Left ventricle myocardium superior (tissue), 1 donor: Measurements from ENCODE around the gene DLGAP3. TPM values are rescaled to one million over a fixed set of nuclear protein-coding genes. Genes with fewer than 3 reads are reported as not detected.
"Not testable (repeated sequence)": the region's sequence is repeated elsewhere in the genome, so short reads cannot be mapped to it uniquely, and the experiment has no call there.

Experiments used
- ATAC-seq: fragments of 200-7000 bp; cut with Tn5 transposase; one replicate; pipeline ENCODE4 v1.9.1; 2020; ENCODE audit warnings: mild to moderate bottlenecking, moderate library complexity
- DNase-seq: peaks from one replicate; pipeline ENCODE4 v3.0.0-alpha.2; 2020
- intact Hi-C: fragments of 100-400 bp; cut with micrococcal nuclease; formaldehyde crosslinking; loops from one replicate; pipeline ENCODE4 v1.11.0; 2022
- long read RNA-seq: library from polyadenylated mRNA; unstranded; transcript quantifications from one replicate; pipeline ENCODE4 v2.0.0, GENCODE V29; 2021
- total RNA-seq: library from RNA; stranded (reverse); fragmentation: NEBNext Ultra II Directional; extraction: Animal tissue kit (Norgen Biotek cat#: 25700); gene quantifications from one replicate; pipeline ENCODE4 v1.2.1, GENCODE V29; 2021
- donor health status: DM: no; HTN: yes; CAD: no; lungs with severe emphysema.

The DLGAP3 gene
- total RNA-seq, result 0.10 TPM
- long read RNA-seq, result 0 reads

GRCh38 chr1:34929497-34929852 is at the start of gene DLGAP3:
Gene DLGAP3 (minus strand): TSS chr1:34929650. CDS start chr1:34905383, 24,267 bp downstream.
- intact Hi-C loops, result no loop called here
- no peak for DNase-seq
- no peak for ATAC-seq

- ATAC-seq, result no peak
- no peak for DNase-seq
- intact Hi-C loops, result no loop called here
Observed at GRCh38 chr1:34978921-34979320, 49.5 kb upstream of the DLGAP3 start.

GRCh38 chr1:34977858-34978257 is 48.4 kb upstream of the DLGAP3 start:
- no peak for DNase-seq
- intact Hi-C loops, result no loop called here
- ATAC-seq, result no peak

GRCh38 chr1:34977210-34977471 is 47.7 kb upstream of the DLGAP3 start:
- intact Hi-C loops, result no loop called here
- DNase-seq (no peak), ATAC-seq (no peak)

- no peak for ATAC-seq
- intact Hi-C loops, result no loop called here
Observed at GRCh38 chr1:34976384-34977209, 47.1 kb upstream of the DLGAP3 start.

GRCh38 chr1:34975771-34976170 is 46.3 kb upstream of the DLGAP3 start:
- ATAC-seq, result no peak
- intact Hi-C loops, result no loop called here
- no peak for DNase-seq

More at GRCh38 chr1:34976384-34977209, 47.1 kb upstream of the DLGAP3 start:
- no peak for DNase-seq

GRCh38 chr1:34975338-34975737 is 45.9 kb upstream of the DLGAP3 start:
- no peak for DNase-seq
- no peak for ATAC-seq
- intact Hi-C loops, result no loop called here

GRCh38 chr1:34974626-34975025 is 45.2 kb upstream of the DLGAP3 start:
- DNase-seq (no peak), ATAC-seq (no peak)
- intact Hi-C loops, result no loop called here

- no peak for ATAC-seq
Observed at GRCh38 chr1:34973326-34973725, 43.9 kb upstream of the DLGAP3 start.

GRCh38 chr1:34970829-34971228 is 41.4 kb upstream of the DLGAP3 start:
- intact Hi-C loops, result no loop called here
- no peak for ATAC-seq
- DNase-seq, result no peak

More at GRCh38 chr1:34973326-34973725, 43.9 kb upstream of the DLGAP3 start:
- intact Hi-C loops, result no loop called here
- DNase-seq, result no peak

- ATAC-seq, result no peak
- intact Hi-C loops, result no loop called here
Observed at GRCh38 chr1:34970220-34970735, 40.8 kb upstream of the DLGAP3 start.

GRCh38 chr1:34968297-34968696 is 38.8 kb upstream of the DLGAP3 start:
- ATAC-seq, DNase-seq, intact Hi-C loops: not testable (repeated sequence)

More at GRCh38 chr1:34970220-34970735, 40.8 kb upstream of the DLGAP3 start:
- no peak for DNase-seq

- DNase-seq, ATAC-seq, intact Hi-C loops: not testable (repeated sequence)
Observed at GRCh38 chr1:34967672-34968071, 38.2 kb upstream of the DLGAP3 start.

GRCh38 chr1:34965597-34965996 is 36.1 kb upstream of the DLGAP3 start:
- intact Hi-C loops, result no loop called here
- no peak for ATAC-seq
- DNase-seq, result no peak

GRCh38 chr1:34950428-34950827 is 21.0 kb upstream of the DLGAP3 start:
- intact Hi-C loops, result no loop called here
- no peak for DNase-seq
- ATAC-seq, result no peak

- DNase-seq, ATAC-seq, intact Hi-C loops: not testable (repeated sequence)
Observed at GRCh38 chr1:34948739-34949138, 19.3 kb upstream of the DLGAP3 start.

GRCh38 chr1:34947641-34948314 is 18.3 kb upstream of the DLGAP3 start:
- ATAC-seq, intact Hi-C loops, DNase-seq: not testable (repeated sequence)

- no peak for DNase-seq
- intact Hi-C loops, result no loop called here
- ATAC-seq, result no peak
Observed at GRCh38 chr1:34946211-34946610, 16.8 kb upstream of the DLGAP3 start.

GRCh38 chr1:34941798-34942197 is 12.3 kb upstream of the DLGAP3 start:
- ATAC-seq, DNase-seq, intact Hi-C loops: not testable (repeated sequence)

GRCh38 chr1:34930702-34931071 is 1.2 kb upstream of the DLGAP3 start:
- no peak for DNase-seq
- ATAC-seq, result no peak
- intact Hi-C loops, result no loop called here
